Stimulated activated memory B cell treated with anti-CD40 and anti-IgM and Interleukin-4, amounts not matched to agents 10 μg/mL and 1 μg/mL and 100 μg/mL, for 72 hours (primary cell): ENCODE data around the gene IGSF3.
"Not testable (repeated sequence)": the region's sequence is repeated elsewhere in the genome, so short reads cannot be mapped to it uniquely, and the experiment has no call there.

Source experiments
- ATAC-seq: fragments of 150-1000 bp; cut with Tn5 transposase; 2 replicates; pipeline ENCODE4 v1.10.0; 2021
- H3K27ac Mint-ChIP-seq: one replicate; pipeline ENCODE4 v1.8.0; 2022; ENCODE audit warnings: mild to moderate bottlenecking, mixed read lengths
- H3K27me3 Mint-ChIP-seq: one replicate; pipeline ENCODE4 v1.8.0; 2022; ENCODE audit warnings: mixed read lengths
- H3K36me3 Mint-ChIP-seq: one replicate; pipeline ENCODE4 v1.8.0; 2022; ENCODE audit warnings: mixed read lengths
- H3K4me1 Mint-ChIP-seq: one replicate; pipeline ENCODE4 v1.8.0; 2022; ENCODE audit warnings: mixed read lengths
- H3K4me3 Mint-ChIP-seq: one replicate; pipeline ENCODE4 v1.8.0; 2022; ENCODE audit warnings: mild to moderate bottlenecking, moderate library complexity, mixed read lengths
- H3K9me3 Mint-ChIP-seq: one replicate; pipeline ENCODE4 v1.8.0; 2022; ENCODE audit warnings: mixed read lengths

The IGSF3 gene

DNA sequence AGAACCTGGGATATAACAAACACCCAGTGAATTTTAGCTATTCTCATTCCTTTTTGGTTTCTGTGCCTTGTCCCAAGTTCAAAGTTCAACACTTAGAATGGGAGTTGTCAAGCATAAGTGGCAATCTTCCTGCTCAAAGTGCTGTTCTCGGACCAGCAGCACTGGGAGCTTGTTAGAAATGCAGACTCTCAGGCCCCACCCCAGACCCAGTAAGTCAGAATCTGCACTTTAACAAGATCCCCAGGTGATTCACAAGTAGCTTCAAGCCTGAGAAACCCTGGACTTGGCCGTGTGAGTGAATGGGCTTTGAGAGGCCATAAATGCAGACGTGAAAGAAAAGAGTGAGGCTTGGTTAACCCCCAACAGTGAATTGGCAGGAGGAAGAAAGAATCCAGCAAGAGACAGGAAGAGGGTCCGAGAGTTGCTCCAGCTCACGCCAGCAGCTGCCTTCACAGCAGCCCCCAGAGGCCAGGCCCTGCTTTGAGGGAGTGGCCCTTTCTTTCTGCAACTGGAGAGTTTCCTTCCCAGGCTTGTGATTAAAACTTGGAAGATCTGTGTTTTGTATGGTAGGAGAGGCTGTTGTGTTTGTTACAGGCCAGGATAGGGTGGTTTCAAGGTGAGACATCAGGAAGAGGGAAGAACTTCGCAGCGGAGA, 75.5 kb downstream of the IGSF3 start:
- not testable (repeated sequence) for H3K4me3 Mint-ChIP-seq, H3K27ac Mint-ChIP-seq, H3K9me3 Mint-ChIP-seq, H3K27me3 Mint-ChIP-seq, ATAC-seq
- peaks cover 70% of the 10 kb centered on the region for H3K4me1 Mint-ChIP-seq
- H3K36me3 Mint-ChIP-seq, result peaks cover 46% of the 10 kb centered on the region

GRCh38 chr1:116591006-116591950, 76.3 kb downstream of the IGSF3 start:
- not testable (repeated sequence) for H3K27me3 Mint-ChIP-seq, ATAC-seq, H3K9me3 Mint-ChIP-seq, H3K4me3 Mint-ChIP-seq, H3K27ac Mint-ChIP-seq
- peaks cover 46% of the 10 kb centered on the region for H3K36me3 Mint-ChIP-seq
- peaks cover 70% of the 10 kb centered on the region for H3K4me1 Mint-ChIP-seq

DNA sequence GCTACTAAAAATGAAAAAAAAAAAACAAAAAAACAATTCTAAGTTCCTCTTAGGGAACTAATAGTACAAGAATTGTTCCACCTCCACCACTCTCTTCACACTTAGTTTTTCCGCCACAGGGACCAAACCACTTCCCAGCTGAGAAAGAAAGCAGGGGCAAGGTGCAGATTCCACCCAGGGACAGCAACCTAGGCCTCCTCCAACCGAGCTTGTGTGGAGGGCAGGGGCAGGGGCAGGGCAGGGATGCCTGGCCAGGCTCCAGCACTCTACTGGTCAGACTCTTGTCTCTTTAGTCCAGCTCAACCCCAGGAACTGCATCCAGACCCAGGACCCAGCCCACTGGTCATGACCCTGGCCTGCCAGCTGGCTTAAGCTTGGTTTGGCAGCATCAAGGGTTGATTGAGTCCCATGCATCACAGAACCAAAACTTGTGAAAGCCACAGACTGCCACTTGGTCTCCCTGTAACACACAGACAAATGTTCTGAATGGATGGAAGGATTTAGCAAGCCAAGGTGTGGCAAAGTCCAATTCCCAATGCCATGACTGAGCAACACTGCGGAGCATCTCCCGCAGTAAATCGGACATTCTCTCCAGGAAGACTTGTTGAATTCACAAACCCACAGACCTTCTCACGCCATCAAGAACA, 77.1 kb downstream of the IGSF3 start:
- ATAC-seq, H3K9me3 Mint-ChIP-seq, H3K4me3 Mint-ChIP-seq, H3K27me3 Mint-ChIP-seq: not testable (repeated sequence)
- peak overlapping the region; percentile 83 for H3K27ac Mint-ChIP-seq
- peaks cover 46% of the 10 kb centered on the region for H3K36me3 Mint-ChIP-seq
- H3K4me1 Mint-ChIP-seq, result peaks cover 70% of the 10 kb centered on the region

GRCh38 chr1:116589101-116589735, 78.3 kb downstream of the IGSF3 start:
- H3K4me3 Mint-ChIP-seq, H3K9me3 Mint-ChIP-seq, H3K27me3 Mint-ChIP-seq, ATAC-seq: not testable (repeated sequence)
- Mint-ChIP-seq H3K27ac (peak overlapping the region; percentile 83), H3K4me1 (peaks cover 61% of the 10 kb centered on the region), H3K36me3 (peaks cover 40% of the 10 kb centered on the region)

- H3K27ac Mint-ChIP-seq, result peak overlapping the region; percentile 90
- no peaks in the 10 kb centered on the region for H3K9me3 Mint-ChIP-seq
Observed at GRCh38 chr1:116587501-116588227, 79.9 kb downstream of the IGSF3 start.

GRCh38 chr1:116586741-116587143, 80.8 kb downstream of the IGSF3 start:
- Mint-ChIP-seq H3K4me3 (peak overlapping the region; percentile 6), H3K9me3 (no peaks in the 10 kb centered on the region), H3K4me1 (peaks cover 47% of the 10 kb centered on the region), H3K27me3 (no peaks in the 10 kb centered on the region), H3K27ac (peak overlapping the region; percentile 90), H3K36me3 (peaks cover 38% of the 10 kb centered on the region)
- peak; percentile 86 for ATAC-seq

More at GRCh38 chr1:116587501-116588227, 79.9 kb downstream of the IGSF3 start:
- no peaks in the 10 kb centered on the region for H3K27me3 Mint-ChIP-seq
- H3K36me3 Mint-ChIP-seq, result peaks cover 37% of the 10 kb centered on the region
- no peak overlapping the region for H3K4me3 Mint-ChIP-seq
- H3K4me1 Mint-ChIP-seq, result peaks cover 50% of the 10 kb centered on the region
- ATAC-seq, result no peak

GRCh38 chr1:116585886-116586285, 81.6 kb downstream of the IGSF3 start:
- no peak overlapping the region for H3K4me3 Mint-ChIP-seq
- no peak for ATAC-seq
- H3K27me3 Mint-ChIP-seq, result no peaks in the 10 kb centered on the region
- H3K27ac Mint-ChIP-seq, result peak overlapping the region; percentile 90
- H3K36me3 Mint-ChIP-seq, result peaks cover 39% of the 10 kb centered on the region
- no peaks in the 10 kb centered on the region for H3K9me3 Mint-ChIP-seq
- peaks cover 47% of the 10 kb centered on the region for H3K4me1 Mint-ChIP-seq

DNA sequence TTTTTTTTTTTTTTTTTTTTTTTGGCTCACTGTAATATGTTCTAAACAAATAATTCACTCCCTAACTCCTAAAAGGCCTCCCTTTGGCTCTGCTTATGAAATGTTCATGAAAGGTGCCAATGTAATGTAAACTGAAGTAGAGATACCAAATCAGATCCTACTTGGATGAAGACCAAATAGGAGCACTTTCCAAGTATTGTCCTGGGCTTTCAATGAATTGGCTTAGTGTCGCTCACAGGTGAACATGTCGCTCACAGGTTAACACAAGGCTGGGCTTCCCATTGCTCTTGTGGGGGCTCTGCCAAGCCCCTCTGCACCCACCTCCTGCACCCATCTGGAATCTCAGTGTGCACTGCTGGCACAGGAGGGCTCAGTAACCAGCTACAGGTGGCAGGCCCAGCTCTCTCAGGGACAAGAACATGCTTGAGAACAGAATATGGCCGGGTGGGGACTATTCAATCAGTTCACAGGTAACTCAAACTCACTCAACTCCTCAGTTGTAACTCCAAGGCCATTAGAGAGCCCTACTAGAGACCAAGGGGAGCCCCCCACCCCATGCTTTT, 86.1 kb downstream of the IGSF3 start:
- Mint-ChIP-seq H3K4me3 (no peak overlapping the region), H3K27ac (no peak overlapping the region), H3K9me3 (no peaks in the 10 kb centered on the region), H3K36me3 (peaks cover 38% of the 10 kb centered on the region), H3K27me3 (no peaks in the 10 kb centered on the region), H3K4me1 (peaks cover 10% of the 10 kb centered on the region)
- no peak for ATAC-seq

GRCh38 chr1:116580446-116581322, 86.8 kb downstream of the IGSF3 start:
- Mint-ChIP-seq H3K4me1 (peaks cover 7% of the 10 kb centered on the region), H3K36me3 (peaks cover 43% of the 10 kb centered on the region), H3K27ac (no peak overlapping the region), H3K9me3 (no peaks in the 10 kb centered on the region), H3K4me3 (no peak overlapping the region), H3K27me3 (no peaks in the 10 kb centered on the region)
- ATAC-seq, result no peak

DNA sequence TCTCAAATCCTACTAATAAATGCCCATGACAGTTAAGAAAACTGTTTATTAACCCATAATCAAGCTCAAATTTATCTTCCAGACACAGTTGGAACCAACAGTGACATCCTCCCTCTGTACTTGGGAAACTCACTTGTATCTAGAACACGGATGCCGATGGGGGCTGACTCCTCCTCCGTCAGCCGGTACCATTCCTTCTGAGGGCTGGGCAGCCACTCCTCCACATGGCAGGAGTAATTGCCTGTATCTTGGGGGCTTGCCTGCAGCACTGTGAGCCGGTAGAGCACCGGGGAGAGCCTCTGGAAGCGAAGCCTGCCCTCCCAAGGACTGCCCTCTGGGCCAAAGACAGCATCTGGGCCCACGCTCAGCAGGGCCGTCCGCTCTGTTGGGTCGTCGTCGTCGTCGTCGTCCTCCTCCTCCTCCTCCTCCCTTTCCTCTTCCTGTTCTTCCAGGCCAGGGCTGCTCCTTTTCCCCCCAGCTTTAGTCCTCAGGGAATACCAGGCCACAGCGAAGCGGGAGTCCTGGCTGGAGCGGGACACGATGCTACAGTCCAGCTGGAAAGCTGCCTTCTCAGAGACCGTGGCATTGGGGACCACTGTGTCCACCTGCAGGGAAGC, 88.2 kb downstream of the IGSF3 start:
- H3K4me3 Mint-ChIP-seq, result no peak overlapping the region
- H3K4me1 Mint-ChIP-seq, result peaks cover 14% of the 10 kb centered on the region
- ATAC-seq, result no peak
- no peak overlapping the region for H3K27ac Mint-ChIP-seq
- peaks cover 46% of the 10 kb centered on the region for H3K36me3 Mint-ChIP-seq
- no peaks in the 10 kb centered on the region for H3K9me3 Mint-ChIP-seq
- no peaks in the 10 kb centered on the region for H3K27me3 Mint-ChIP-seq

GRCh38 chr1:116578581-116578980, 89.0 kb downstream of the IGSF3 start:
- Mint-ChIP-seq H3K27ac (no peak overlapping the region), H3K4me3 (no peak overlapping the region), H3K36me3 (peaks cover 46% of the 10 kb centered on the region), H3K27me3 (no peaks in the 10 kb centered on the region), H3K9me3 (no peaks in the 10 kb centered on the region), H3K4me1 (peaks cover 22% of the 10 kb centered on the region)
- no peak for ATAC-seq

- ATAC-seq, result no peak
- no peak overlapping the region for H3K27ac Mint-ChIP-seq
- peaks cover 27% of the 10 kb centered on the region for H3K4me1 Mint-ChIP-seq
- H3K4me3 Mint-ChIP-seq, result no peak overlapping the region
- no peaks in the 10 kb centered on the region for H3K27me3 Mint-ChIP-seq
- no peaks in the 10 kb centered on the region for H3K9me3 Mint-ChIP-seq
- peaks cover 46% of the 10 kb centered on the region for H3K36me3 Mint-ChIP-seq
Observed at GRCh38 chr1:116577759-116578314, 89.7 kb downstream of the IGSF3 start.
